Measurements from ENCODE around the gene PGLYRP4.

PGLYRP4 gene

GRCh38 chr1:153308540-153308939, 40.1 kb downstream of the PGLYRP4 start:
- H3K27ac ChIP-seq (ENCODE audit: extremely low read depth, low read depth, low read length), result no peak overlapping the region
- TF ChIP-seq HOXC10 (CRISPR knock-in tag; IDR thresholded peaks at IDR 0.05) (no peak), ZNF692 (tag by site-specific recombination; IDR thresholded peaks at IDR 0.05) (no peak), ZNF449 (tag by site-specific recombination; IDR thresholded peaks at IDR 0.05) (no peak), ZNF416 (tag by site-specific recombination; IDR thresholded peaks at IDR 0.05) (no peak), ZNF18 (tag by site-specific recombination; IDR thresholded peaks at IDR 0.05) (no peak), ZNF26 (tag by site-specific recombination; IDR thresholded peaks at IDR 0.05) (no peak), ZSCAN4 (tag by site-specific recombination; IDR thresholded peaks at IDR 0.05) (no peak), ZNF138 (tag by site-specific recombination; IDR thresholded peaks at IDR 0.05; ENCODE audit: borderline replicate concordance) (no peak), ZFP37 (tag by site-specific recombination; IDR thresholded peaks at IDR 0.05) (no peak), ZFP69B (tag by site-specific recombination; IDR thresholded peaks at IDR 0.05) (no peak), ZNF76 (tag by site-specific recombination; IDR thresholded peaks at IDR 0.05; ENCODE audit: borderline replicate concordance, low read depth) (no peak), EGR2 (tag by site-specific recombination; IDR thresholded peaks at IDR 0.05; ENCODE audit: low read depth) (no peak)
- ChIA-PET CTCF (interaction anchor here (0.7 kb wide), 1 partner anchor 31 kb away, joined by 4 read pairs; no protein-coding TSS in a partner anchor), POLR2A (no interaction called here)
- H3K9me3 ChIP-seq (ENCODE audit: control insufficient read depth, insufficient read depth, low read depth, low read length), result no peaks in the 10 kb centered on the region
- no peaks in the 10 kb centered on the region for H3K4me1 ChIP-seq (ENCODE audit: control insufficient read depth, insufficient read depth, low read length)
- H3K36me3 ChIP-seq (ENCODE audit: control insufficient read depth in 2 of 2, insufficient read depth in 1 of 2, low read length in 2 of 2), result no peaks in the 10 kb centered on the region
- H3K4me3 ChIP-seq (ENCODE audit: low read depth, low read length), result no peak overlapping the region

- ChIA-PET POLR2A (no interaction called here), CTCF (no interaction called here)
- TF ChIP-seq RBAK (tag by site-specific recombination; IDR thresholded peaks at IDR 0.05) (no peak), ZNF585B (tag by site-specific recombination; IDR thresholded peaks at IDR 0.05) (no peak), SCRT2 (tag by site-specific recombination; IDR thresholded peaks at IDR 0.05) (no peak), BCL11B (tag by site-specific recombination; IDR thresholded peaks at IDR 0.05; ENCODE audit: low read depth) (no peak), SP2 (tag by site-specific recombination; IDR thresholded peaks at IDR 0.05) (no peak), ZNF549 (tag by site-specific recombination; IDR thresholded peaks at IDR 0.05) (no peak), ZNF654 (tag by site-specific recombination; IDR thresholded peaks at IDR 0.05; ENCODE audit: low read depth) (no peak), GLIS2 (tag by site-specific recombination; IDR thresholded peaks at IDR 0.05) (no peak), ZNF223 (tag by site-specific recombination; IDR thresholded peaks at IDR 0.05) (no peak), KLF10 (tag by site-specific recombination; IDR thresholded peaks at IDR 0.05) (no peak), ZNF184 (tag by site-specific recombination; IDR thresholded peaks at IDR 0.05) (no peak), ZNF114 (tag by site-specific recombination; IDR thresholded peaks at IDR 0.05) (no peak), ZSCAN4 (tag by site-specific recombination; IDR thresholded peaks at IDR 0.05) (no peak)
- Histone ChIP-seq H3K36me3 (ENCODE audit: control insufficient read depth in 2 of 2, insufficient read depth in 1 of 2, low read length in 2 of 2) (no peaks in the 10 kb centered on the region), H3K9me3 (ENCODE audit: control insufficient read depth, insufficient read depth, low read depth, low read length) (no peaks in the 10 kb centered on the region), H3K4me1 (ENCODE audit: control insufficient read depth, insufficient read depth, low read length) (no peaks in the 10 kb centered on the region), H3K4me3 (ENCODE audit: low read depth, low read length) (no peak overlapping the region), H3K27ac (ENCODE audit: extremely low read depth, low read depth, low read length) (no peak overlapping the region)
These were observed 41.4 kb downstream of the PGLYRP4 start for GRCh38 chr1:153307221-153307600.

All from HEK293 (cell line).